ENCODE results near the gene DBX1.

DNA sequence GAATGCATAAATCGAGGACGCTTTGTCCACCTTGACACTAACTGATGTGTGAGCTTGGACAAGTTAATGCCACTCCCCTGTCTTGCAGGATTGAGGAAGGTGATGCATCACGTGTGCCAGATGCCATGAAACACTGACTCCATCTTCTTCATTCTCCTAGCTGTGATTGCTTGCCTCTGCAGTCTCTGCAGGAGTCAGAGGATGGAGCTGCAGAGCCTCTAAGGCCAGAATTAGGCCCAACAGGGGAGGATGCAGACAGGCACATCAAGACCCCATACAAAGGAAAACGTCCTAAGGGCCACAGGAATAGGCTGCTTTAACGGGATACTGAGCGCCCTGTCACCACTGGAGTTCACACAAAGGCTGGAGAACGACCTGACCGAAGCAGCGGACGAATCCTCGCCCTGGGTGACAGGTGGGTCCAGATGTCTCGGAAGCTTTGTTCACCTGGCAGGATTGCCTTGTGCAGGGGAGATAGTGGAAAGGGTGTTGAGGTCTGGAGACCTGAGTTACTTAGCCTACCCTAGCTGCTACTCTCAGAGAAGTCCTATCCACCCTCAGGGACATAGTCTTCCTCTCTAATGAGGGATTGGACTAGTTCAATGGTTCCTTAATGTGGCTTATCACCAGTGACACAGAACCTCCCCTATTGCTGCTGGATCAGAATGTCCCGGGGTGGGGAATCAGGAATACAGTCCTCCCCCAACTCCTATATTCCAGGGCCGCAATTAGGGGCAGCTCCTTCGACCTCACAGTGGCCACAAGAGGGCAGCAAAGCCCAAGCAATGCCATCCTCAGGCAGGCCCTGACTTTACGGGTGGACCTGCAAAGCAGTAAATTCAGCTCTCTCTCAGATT lies 32.4 kb downstream of the DBX1 start:
- TF ChIP-seq, protein P1, sequence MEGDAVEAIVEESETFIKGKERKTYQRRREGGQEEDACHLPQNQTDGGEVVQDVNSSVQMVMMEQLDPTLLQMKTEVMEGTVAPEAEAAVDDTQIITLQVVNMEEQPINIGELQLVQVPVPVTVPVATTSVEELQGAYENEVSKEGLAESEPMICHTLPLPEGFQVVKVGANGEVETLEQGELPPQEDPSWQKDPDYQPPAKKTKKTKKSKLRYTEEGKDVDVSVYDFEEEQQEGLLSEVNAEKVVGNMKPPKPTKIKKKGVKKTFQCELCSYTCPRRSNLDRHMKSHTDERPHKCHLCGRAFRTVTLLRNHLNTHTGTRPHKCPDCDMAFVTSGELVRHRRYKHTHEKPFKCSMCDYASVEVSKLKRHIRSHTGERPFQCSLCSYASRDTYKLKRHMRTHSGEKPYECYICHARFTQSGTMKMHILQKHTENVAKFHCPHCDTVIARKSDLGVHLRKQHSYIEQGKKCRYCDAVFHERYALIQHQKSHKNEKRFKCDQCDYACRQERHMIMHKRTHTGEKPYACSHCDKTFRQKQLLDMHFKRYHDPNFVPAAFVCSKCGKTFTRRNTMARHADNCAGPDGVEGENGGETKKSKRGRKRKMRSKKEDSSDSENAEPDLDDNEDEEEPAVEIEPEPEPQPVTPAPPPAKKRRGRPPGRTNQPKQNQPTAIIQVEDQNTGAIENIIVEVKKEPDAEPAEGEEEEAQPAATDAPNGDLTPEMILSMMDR (conservative IDR thresholded peaks at IDR 0.05; ENCODE audit: low read length): peak; percentile 88
- no peak for TF ChIP-seq EZH2phosphoT487 (IDR thresholded peaks at IDR 0.05; ENCODE audit: borderline replicate concordance, low read depth, low read length)
